Measurements from ENCODE around the gene UNC45B. TPM values are rescaled to one million over a fixed set of nuclear protein-coding genes. Genes with fewer than 3 reads are reported as not detected.

The UNC45B gene
- total RNA-seq, 1 donor from 2014 or later, result not detected

DNA sequence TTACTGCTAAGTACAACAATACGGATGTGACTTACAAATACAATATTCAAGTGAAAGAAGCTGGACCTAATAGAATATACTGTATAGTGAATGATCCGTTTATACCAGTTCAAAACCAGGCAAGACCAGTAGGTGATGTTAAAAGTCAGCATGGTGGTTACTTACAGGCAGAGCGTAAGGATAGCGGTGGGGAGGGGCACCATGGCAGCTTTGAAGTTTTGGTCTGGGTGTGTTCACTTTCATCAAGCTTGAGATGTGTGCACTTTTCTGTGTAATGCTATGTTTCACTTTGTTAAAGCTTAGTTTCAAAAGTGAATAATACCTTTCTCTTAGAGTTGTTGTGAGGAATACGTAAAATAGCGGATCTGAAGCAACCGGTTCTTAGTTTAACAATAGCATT, 63.1 kb downstream of the UNC45B start:
- no peaks in the 10 kb centered on the region for H3K9me3 Mint-ChIP-seq
- no peak for DNase-seq
- ChIA-PET CTCF (no interaction called here), POLR2A (no interaction called here)
- no peak overlapping the region for H3K4me3 Mint-ChIP-seq
- peaks cover 39% of the 10 kb centered on the region for H3K27me3 Mint-ChIP-seq
- H3K4me1 Mint-ChIP-seq, result no peaks in the 10 kb centered on the region
- no peaks in the 10 kb centered on the region for H3K36me3 Mint-ChIP-seq (ENCODE audit: low read depth)
- H3K27ac Mint-ChIP-seq, result no peak overlapping the region
- intact Hi-C loops (cut with micrococcal nuclease), result no loop called here
- ATAC-seq (ENCODE audit: low read depth), result no peak
- TF ChIP-seq, protein P1, sequence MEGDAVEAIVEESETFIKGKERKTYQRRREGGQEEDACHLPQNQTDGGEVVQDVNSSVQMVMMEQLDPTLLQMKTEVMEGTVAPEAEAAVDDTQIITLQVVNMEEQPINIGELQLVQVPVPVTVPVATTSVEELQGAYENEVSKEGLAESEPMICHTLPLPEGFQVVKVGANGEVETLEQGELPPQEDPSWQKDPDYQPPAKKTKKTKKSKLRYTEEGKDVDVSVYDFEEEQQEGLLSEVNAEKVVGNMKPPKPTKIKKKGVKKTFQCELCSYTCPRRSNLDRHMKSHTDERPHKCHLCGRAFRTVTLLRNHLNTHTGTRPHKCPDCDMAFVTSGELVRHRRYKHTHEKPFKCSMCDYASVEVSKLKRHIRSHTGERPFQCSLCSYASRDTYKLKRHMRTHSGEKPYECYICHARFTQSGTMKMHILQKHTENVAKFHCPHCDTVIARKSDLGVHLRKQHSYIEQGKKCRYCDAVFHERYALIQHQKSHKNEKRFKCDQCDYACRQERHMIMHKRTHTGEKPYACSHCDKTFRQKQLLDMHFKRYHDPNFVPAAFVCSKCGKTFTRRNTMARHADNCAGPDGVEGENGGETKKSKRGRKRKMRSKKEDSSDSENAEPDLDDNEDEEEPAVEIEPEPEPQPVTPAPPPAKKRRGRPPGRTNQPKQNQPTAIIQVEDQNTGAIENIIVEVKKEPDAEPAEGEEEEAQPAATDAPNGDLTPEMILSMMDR (IDR thresholded peaks at IDR 0.05), result no peak

DNA sequence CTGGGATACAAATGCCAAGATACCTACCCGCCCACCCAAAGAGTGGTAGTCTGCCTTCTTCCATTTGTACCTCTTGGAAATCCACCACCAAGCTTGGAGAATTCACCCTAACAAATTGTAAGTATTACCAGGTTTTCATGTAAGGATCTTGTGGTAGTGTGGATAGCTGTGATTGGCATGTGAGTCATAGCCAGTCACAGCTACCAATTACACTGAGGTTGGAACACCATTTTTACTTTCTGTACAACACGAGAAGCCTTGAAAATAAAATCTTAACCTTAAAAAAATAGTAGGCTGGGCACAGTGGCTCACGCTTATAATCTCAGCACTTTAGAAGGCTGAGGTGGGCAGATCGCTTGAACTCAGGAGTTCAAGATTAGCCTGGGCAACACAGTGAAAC, 65.1 kb downstream of the UNC45B start:
- H3K36me3 Mint-ChIP-seq (ENCODE audit: low read depth), result no peaks in the 10 kb centered on the region
- TF ChIP-seq, protein P1 (IDR thresholded peaks at IDR 0.05), result no peak
- ChIA-PET CTCF (no interaction called here), POLR2A (no interaction called here)
- no peaks in the 10 kb centered on the region for H3K9me3 Mint-ChIP-seq
- H3K27me3 Mint-ChIP-seq, result peaks cover 27% of the 10 kb centered on the region
- no peak overlapping the region for H3K27ac Mint-ChIP-seq
- intact Hi-C loops (cut with micrococcal nuclease), result no loop called here
- no peaks in the 10 kb centered on the region for H3K4me1 Mint-ChIP-seq
- no peak overlapping the region for H3K4me3 Mint-ChIP-seq
- DNase-seq, result no peak
- ATAC-seq (ENCODE audit: low read depth), result no peak

DNA sequence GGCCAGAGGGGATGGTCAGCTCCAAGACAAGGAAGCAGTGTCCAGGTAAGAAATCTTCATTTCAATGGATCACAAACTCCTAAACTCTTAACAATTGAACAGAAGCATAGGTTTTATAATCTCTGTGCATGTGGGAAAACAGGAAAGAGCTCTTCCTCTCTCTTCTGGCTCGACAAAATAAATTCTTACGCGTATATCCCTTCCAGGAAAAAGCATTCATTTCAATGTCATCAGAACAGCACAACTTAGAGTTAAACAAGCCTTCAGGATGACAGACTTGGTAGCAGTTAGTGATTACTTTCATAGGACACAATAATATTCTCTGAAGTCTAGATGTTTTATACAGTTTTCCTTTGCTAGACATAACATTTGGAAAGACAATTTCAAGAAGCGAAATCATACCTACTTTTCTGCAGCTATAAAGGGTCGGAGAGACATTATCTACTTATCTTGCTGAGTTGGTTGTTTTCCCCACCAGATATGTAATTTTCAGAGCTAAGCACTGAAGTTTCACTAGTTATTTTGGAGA, 65.9 kb downstream of the UNC45B start:
- Mint-ChIP-seq H3K4me1 (no peaks in the 10 kb centered on the region), H3K27ac (no peak overlapping the region), H3K9me3 (no peaks in the 10 kb centered on the region), H3K4me3 (no peak overlapping the region), H3K27me3 (peaks cover 26% of the 10 kb centered on the region), H3K36me3 (ENCODE audit: low read depth) (no peaks in the 10 kb centered on the region)
- intact Hi-C loops (cut with micrococcal nuclease), result no loop called here
- POLR2A ChIA-PET, result no interaction called here
- ATAC-seq (ENCODE audit: low read depth), result no peak
- TF ChIP-seq, protein P1 (IDR thresholded peaks at IDR 0.05), result no peak
- CTCF ChIA-PET, result no interaction called here
- no peak for DNase-seq

DNA sequence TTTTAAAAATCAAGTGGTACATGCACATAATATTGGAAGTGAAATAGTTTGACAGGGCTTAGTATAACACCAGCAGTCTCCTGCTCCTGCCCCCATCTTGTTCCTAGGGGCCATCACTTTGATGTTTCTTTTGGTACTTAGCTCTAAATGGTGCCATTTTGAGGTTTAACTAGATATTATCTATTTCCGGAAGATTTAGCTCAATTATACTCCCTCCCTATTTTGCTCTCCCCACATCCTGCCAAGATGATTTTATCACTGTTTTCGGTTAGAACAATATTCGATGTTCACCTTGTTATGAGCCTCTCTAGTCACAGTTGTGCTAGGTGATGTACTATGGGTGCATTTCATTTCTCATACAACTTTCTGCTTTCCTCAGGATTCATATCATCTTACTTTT, 66.6 kb downstream of the UNC45B start:
- Mint-ChIP-seq H3K4me3 (no peak overlapping the region), H3K27ac (no peak overlapping the region), H3K36me3 (ENCODE audit: low read depth) (no peaks in the 10 kb centered on the region), H3K4me1 (no peaks in the 10 kb centered on the region), H3K9me3 (no peaks in the 10 kb centered on the region), H3K27me3 (peaks cover 21% of the 10 kb centered on the region)
- intact Hi-C loops (cut with micrococcal nuclease), result no loop called here
- ChIA-PET POLR2A (no interaction called here), CTCF (no interaction called here)
- ATAC-seq (ENCODE audit: low read depth) (no peak), DNase-seq (no peak)
- TF ChIP-seq, protein P1 (IDR thresholded peaks at IDR 0.05), result no peak

DNA sequence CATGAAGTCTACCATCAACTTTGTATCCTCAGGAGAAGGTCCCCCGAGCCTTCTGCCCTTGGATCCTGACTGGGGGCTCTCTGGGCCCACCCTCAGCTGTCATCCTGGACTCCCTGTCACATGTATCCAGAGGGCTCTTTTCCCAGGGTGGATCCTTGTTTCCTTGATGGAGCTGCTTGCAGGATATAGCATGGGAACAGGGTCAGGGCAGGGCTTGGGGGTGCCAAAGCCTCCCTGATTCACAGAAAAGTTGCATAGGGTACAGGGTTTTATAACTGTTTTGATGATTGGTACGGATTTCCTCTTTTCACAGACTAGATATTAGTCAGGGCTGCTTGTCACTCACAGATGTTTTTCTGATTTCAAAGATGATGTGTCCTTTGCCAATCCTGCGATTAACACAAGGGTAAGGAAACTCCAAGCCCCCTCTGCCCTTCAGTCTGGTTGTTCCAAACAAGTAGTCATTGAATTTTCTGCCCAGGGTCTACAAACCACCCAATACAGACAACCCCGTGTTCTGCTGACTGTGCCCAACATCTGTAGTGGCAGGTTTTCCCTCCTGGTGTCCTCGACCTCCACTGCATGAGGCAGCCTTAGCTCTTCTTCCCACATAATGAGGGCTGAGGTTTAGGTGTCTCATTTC, 67.1 kb downstream of the UNC45B start:
- Mint-ChIP-seq H3K36me3 (ENCODE audit: low read depth) (no peaks in the 10 kb centered on the region), H3K4me1 (no peaks in the 10 kb centered on the region), H3K27me3 (peaks cover 15% of the 10 kb centered on the region), H3K27ac (no peak overlapping the region), H3K4me3 (no peak overlapping the region), H3K9me3 (no peaks in the 10 kb centered on the region)
- intact Hi-C loops (cut with micrococcal nuclease), result no loop called here
- CTCF ChIA-PET, result no interaction called here
- DNase-seq (no peak), ATAC-seq (ENCODE audit: low read depth) (no peak)
- POLR2A ChIA-PET, result no interaction called here
- TF ChIP-seq, protein P1 (IDR thresholded peaks at IDR 0.05), result no peak
